ENCODE results near the gene WDR4.

- TF ChIP-seq POLR2A (IDR thresholded peaks at IDR 0.05), result no peak
- no peak for TF ChIP-seq CTCF (IDR thresholded peaks at IDR 0.05)
These were observed 51.8 kb downstream of the WDR4 start for GRCh38 chr21:42827588-42827987.
